Calu3 (cell line): ENCODE results near the gene SAPCD1. TPM values are rescaled to one million over a fixed set of nuclear protein-coding genes. Genes with fewer than 3 reads are reported as not detected.

ENCODE experiments used
- BruUV-seq: library from RNA; stranded (reverse); fragments of 400-500 nt; replicated peaks from 2 replicates; lab custom pipeline; 2021; lab: Mats Ljungman, UMichigan
- CTCF ChIA-PET: fragments of 300-600 bp; sonication (Branson Sonifier 250); formaldehyde crosslinking; loops from one replicate; lab custom pipeline; 2022; ENCODE audit warnings: antibody characterized with exemption; lab: Charles Lee
- DNase-seq: peaks from one replicate; pipeline ENCODE4 v3.0.0; 2022
- H3K27ac Mint-ChIP-seq: one replicate; pipeline ENCODE4 v1.8.0; 2022; ENCODE audit warnings: mixed read lengths; ENCODE audit not compliant: unreplicated experiment
- H3K27me3 Mint-ChIP-seq: one replicate; pipeline ENCODE4 v1.8.0; 2022; ENCODE audit warnings: mixed read lengths; ENCODE audit not compliant: unreplicated experiment
- H3K36me3 Mint-ChIP-seq: one replicate; pipeline ENCODE4 v1.8.0; 2022; ENCODE audit warnings: mild to moderate bottlenecking, moderate library complexity, mixed read lengths; ENCODE audit not compliant: insufficient read depth, unreplicated experiment
- H3K4me1 Mint-ChIP-seq: one replicate; pipeline ENCODE4 v1.8.0; 2022; ENCODE audit warnings: mild to moderate bottlenecking, low read depth, mixed read lengths; ENCODE audit not compliant: unreplicated experiment
- H3K4me3 Mint-ChIP-seq: one replicate; pipeline ENCODE4 v1.8.0; 2022; ENCODE audit warnings: mild to moderate bottlenecking, low read depth, moderate library complexity, mixed read lengths; ENCODE audit not compliant: unreplicated experiment
- H3K9me3 Mint-ChIP-seq: one replicate; pipeline ENCODE4 v1.8.0; 2022; ENCODE audit warnings: low read depth, mixed read lengths; ENCODE audit not compliant: unreplicated experiment
- intact Hi-C: fragments of 100-400 bp; cut with micrococcal nuclease; formaldehyde crosslinking; loops from one replicate; pipeline ENCODE4 v1.10.0; 2022; ENCODE audit not compliant: unreplicated experiment
- total RNA-seq: library from RNA; stranded (reverse); gene quantifications from 2 replicates; pipeline ENCODE4 v1.2.3, GENCODE V29; 2022
- TF ChIP-seq, protein P1 (sequence below): fragments of 200-600 bp; IDR thresholded peaks from one replicate; pipeline ENCODE4 v1.8.0; 2022; ENCODE audit warnings: antibody characterized with exemption; ENCODE audit not compliant: unreplicated experiment

SAPCD1 gene
- total RNA-seq, 1 experiment from 2014 or later: 26.6 TPM

DNA sequence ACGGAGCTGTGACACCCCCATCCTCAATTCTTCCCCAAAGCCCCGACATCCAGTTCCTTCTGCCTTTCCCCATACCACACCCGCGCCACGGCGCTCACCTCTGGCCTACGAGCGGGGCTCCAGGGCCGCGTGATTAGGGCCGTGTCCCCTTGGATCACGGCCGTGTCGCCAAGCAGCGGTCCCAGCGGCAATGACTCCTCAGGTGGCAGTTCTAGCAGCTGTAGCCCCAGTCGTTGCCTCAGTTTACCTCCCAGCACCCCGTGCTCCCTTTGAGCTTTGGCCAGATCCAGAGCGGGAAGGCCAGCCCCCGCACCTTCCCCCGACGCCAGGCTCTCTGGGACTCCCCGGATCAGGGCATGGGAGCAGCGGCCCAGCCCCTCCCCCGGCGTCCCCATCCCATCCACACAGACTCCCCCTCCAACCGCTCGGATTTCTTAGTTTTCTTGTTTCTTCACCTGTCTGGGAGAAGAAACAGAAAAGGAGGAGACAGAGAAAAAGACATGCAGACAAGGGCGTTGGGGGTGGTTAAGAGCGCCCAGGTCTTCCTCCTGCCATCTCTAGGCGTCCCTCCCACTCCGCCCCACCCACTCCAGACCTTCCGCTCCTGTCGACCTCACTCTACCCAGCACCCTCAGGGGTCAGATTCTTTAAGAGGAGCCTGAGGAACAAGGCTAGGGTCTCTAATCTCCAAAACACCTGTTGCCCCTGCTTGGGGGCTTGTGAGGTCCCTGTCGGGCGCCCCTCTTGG, 33.5 kb upstream of the SAPCD1 start, which contains the start of gene DDAH2:
TSS of gene DDAH2 (minus strand) at position 533 of the 748 bp plus-strand sequence. CDS start at position 395, 138 bp downstream.
- intact Hi-C loops: loop anchor here (1.0 kb wide), 2 partner anchors 9 to 40 kb away; no protein-coding TSS in a partner anchor
- Mint-ChIP-seq H3K36me3 (peaks cover 63% of the 10 kb centered on the region), H3K27ac (peak within 1 kb of the TSS; percentile 92), H3K4me1 (peaks cover 28% of the 10 kb centered on the region), H3K27me3 (no peaks in the 10 kb centered on the region), H3K9me3 (no peaks in the 10 kb centered on the region), H3K4me3 (peak within 1 kb of the TSS; percentile 89)
- TF ChIP-seq, protein P1, sequence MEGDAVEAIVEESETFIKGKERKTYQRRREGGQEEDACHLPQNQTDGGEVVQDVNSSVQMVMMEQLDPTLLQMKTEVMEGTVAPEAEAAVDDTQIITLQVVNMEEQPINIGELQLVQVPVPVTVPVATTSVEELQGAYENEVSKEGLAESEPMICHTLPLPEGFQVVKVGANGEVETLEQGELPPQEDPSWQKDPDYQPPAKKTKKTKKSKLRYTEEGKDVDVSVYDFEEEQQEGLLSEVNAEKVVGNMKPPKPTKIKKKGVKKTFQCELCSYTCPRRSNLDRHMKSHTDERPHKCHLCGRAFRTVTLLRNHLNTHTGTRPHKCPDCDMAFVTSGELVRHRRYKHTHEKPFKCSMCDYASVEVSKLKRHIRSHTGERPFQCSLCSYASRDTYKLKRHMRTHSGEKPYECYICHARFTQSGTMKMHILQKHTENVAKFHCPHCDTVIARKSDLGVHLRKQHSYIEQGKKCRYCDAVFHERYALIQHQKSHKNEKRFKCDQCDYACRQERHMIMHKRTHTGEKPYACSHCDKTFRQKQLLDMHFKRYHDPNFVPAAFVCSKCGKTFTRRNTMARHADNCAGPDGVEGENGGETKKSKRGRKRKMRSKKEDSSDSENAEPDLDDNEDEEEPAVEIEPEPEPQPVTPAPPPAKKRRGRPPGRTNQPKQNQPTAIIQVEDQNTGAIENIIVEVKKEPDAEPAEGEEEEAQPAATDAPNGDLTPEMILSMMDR: peak; percentile 95
- BruUV-seq: no TSS peak
- CTCF ChIA-PET: interaction anchor here (0.6 to 2.3 kb wide), 12 partner anchors 10 to 223 kb away, joined by 3 to 51 read pairs (median 6); partner anchors contain the start of genes ABHD16A, HSPA1B, LSM2 and LY6G6D
- no peak for DNase-seq

GRCh38 chr6:31729515-31729978, 32.9 kb upstream of the SAPCD1 start:
- peaks cover 29% of the 10 kb centered on the region for H3K4me1 Mint-ChIP-seq
- intact Hi-C loops: loop anchor here (1.0 kb wide), 2 partner anchors 9 to 40 kb away; no protein-coding TSS in a partner anchor
- peaks cover 67% of the 10 kb centered on the region for H3K36me3 Mint-ChIP-seq
- TF ChIP-seq, protein P1: no peak
- H3K27me3 Mint-ChIP-seq: no peaks in the 10 kb centered on the region
- peak; percentile 98 for DNase-seq
- CTCF ChIA-PET: interaction anchor here (0.6 to 2.3 kb wide), 15 partner anchors 10 to 223 kb away, joined by 3 to 51 read pairs (median 5); partner anchors contain the start of genes ABHD16A, HSPA1B, LSM2 and LY6G6D
- peak overlapping the region; percentile 89 for H3K4me3 Mint-ChIP-seq
- H3K27ac Mint-ChIP-seq: peak overlapping the region; percentile 92
- no TSS peak for BruUV-seq
- no peaks in the 10 kb centered on the region for H3K9me3 Mint-ChIP-seq

DNA sequence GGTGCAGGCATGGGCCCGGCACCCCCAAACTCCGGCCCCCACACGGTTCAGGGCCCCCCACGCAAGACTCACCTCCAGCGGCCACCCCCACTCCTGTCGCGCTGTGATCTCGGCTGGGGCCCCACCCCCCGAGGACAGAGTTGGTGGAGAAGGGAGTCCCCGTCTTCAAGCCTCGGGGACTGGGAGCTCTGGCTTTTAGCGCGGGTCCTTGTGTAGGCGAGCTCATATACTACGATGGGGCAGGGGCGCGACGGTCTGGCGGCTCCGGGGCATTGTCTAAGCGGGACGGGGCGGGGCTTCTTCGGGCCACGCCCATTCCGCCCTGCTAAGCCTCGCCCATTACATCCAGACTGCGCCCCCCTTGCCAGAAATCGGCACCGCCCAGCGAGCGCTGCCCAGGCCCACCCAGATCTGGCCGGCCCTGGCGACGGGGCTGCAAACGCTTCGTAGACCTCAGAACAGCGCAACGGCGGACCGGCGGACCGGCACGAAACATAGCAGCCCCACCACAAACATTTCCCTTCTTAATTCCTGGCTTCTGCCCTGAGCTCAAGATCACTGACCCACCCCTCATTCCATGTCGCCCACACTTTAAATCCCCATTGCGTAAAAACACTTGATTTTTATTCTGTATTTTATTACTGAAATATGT, 32.4 kb upstream of the SAPCD1 start:
- Mint-ChIP-seq H3K4me3 (peak overlapping the region; percentile 89), H3K27me3 (no peaks in the 10 kb centered on the region), H3K36me3 (peaks cover 73% of the 10 kb centered on the region), H3K4me1 (peaks cover 29% of the 10 kb centered on the region), H3K27ac (peak overlapping the region; percentile 92), H3K9me3 (no peaks in the 10 kb centered on the region)
- DNase-seq: peak; percentile 93
- BruUV-seq: no TSS peak
- CTCF ChIA-PET: interaction anchor here (0.6 to 2.3 kb wide), 15 partner anchors 9 to 222 kb away, joined by 3 to 51 read pairs (median 5); partner anchors contain the start of genes ABHD16A, HSPA1B, LSM2 and LY6G6D
- intact Hi-C loops: loop anchor here (1.0 kb wide), 2 partner anchors 8 to 39 kb away; no protein-coding TSS in a partner anchor
- TF ChIP-seq, protein P1: no peak

- intact Hi-C loops: no loop called here
- Mint-ChIP-seq H3K4me3 (peak overlapping the region; percentile 89), H3K27ac (peak overlapping the region; percentile 92), H3K36me3 (peaks cover 78% of the 10 kb centered on the region), H3K27me3 (no peaks in the 10 kb centered on the region), H3K9me3 (no peaks in the 10 kb centered on the region), H3K4me1 (peaks cover 29% of the 10 kb centered on the region)
- no peak for DNase-seq
- TF ChIP-seq, protein P1: no peak
- BruUV-seq: no TSS peak
- CTCF ChIA-PET: interaction anchor here (1.2 to 2.3 kb wide), 6 partner anchors 9 to 44 kb away, joined by 6 to 51 read pairs (median 8); partner anchors contain the start of genes ABHD16A, LY6G6D and MSH5
These were observed 31.8 kb upstream of the SAPCD1 start for GRCh38 chr6:31730631-31731086.
